GM06990 (cell line): ENCODE data around the gene HERC4.

Experiments
- DNase-seq: peaks from one replicate; pipeline ENCODE4 v3.0.0-alpha.2; 2011; ENCODE audit not compliant: insufficient read length; ENCODE audit errors: extremely low read depth
- H3K27me3 ChIP-seq: replicated peaks from 2 replicates; pipeline ENCODE4 v1.6.0; 2011; ENCODE audit warnings: low read length; ENCODE audit not compliant: control insufficient read depth, insufficient read depth
- H3K36me3 ChIP-seq: 2 replicates; pipeline ENCODE4 v1.5.1; 2011; ENCODE audit warnings: low read length; ENCODE audit not compliant: control insufficient read depth, insufficient read depth
- H3K4me3 ChIP-seq: replicated peaks from 2 replicates; pipeline ENCODE4 v1.5.1; 2011; ENCODE audit warnings: low read depth, mild to moderate bottlenecking, control low read depth, low read length
- TF ChIP-seq, protein P1 (sequence below): IDR thresholded peaks from 2 replicates; pipeline ENCODE4 v1.5.1; 2011; ENCODE audit warnings: low read length, control low read depth, mild to moderate bottlenecking, inconsistent platforms; ENCODE audit not compliant: insufficient read depth, poor library complexity, severe bottlenecking

Gene HERC4

DNA sequence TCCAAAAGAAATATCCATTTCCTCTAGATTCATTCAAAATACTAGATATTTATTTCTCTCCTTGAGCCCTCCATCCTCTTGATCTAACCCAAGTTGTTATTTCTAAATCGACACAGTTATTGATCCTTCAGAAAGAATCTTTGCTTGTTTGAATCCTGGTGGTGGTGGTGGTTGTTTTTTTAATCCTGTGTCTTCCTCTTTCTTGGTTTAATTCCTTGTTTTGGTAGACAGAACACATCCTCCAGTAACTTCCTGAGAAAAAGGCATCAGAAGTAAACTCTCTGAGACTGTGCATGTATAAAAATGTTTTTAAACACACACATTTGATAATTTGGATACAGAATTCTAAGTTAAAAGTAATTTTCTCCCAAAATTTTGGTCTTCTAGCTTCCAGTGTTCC, 140.7 kb downstream of the HERC4 start:
- no peak for DNase-seq
- Histone ChIP-seq H3K36me3 (peaks cover 3% of the 10 kb centered on the region; the same call in 1 of the 2 replicates), H3K27me3 (no peaks in the 10 kb centered on the region), H3K4me3 (no peak overlapping the region)
- TF ChIP-seq, protein P1, sequence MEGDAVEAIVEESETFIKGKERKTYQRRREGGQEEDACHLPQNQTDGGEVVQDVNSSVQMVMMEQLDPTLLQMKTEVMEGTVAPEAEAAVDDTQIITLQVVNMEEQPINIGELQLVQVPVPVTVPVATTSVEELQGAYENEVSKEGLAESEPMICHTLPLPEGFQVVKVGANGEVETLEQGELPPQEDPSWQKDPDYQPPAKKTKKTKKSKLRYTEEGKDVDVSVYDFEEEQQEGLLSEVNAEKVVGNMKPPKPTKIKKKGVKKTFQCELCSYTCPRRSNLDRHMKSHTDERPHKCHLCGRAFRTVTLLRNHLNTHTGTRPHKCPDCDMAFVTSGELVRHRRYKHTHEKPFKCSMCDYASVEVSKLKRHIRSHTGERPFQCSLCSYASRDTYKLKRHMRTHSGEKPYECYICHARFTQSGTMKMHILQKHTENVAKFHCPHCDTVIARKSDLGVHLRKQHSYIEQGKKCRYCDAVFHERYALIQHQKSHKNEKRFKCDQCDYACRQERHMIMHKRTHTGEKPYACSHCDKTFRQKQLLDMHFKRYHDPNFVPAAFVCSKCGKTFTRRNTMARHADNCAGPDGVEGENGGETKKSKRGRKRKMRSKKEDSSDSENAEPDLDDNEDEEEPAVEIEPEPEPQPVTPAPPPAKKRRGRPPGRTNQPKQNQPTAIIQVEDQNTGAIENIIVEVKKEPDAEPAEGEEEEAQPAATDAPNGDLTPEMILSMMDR: no peak

DNA sequence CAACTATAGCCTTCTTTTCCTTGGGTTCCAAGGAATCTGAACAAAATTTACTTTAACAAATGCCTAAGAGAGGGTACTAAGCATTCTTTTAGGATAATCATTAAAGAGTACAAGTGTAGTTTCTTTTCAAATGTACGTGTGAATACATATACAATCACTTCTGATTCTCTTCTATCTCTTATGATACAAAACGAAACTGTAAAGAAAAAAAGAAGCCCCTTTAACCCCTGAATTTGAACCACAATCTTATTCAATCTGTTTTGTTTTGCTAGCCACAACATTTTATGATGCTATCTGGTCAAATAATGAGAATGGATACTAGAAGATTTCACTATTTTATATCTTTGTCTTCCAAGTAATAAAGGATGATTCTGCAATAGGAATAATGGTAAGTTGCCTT, 141.9 kb downstream of the HERC4 start:
- Histone ChIP-seq H3K36me3 (peaks cover 3% of the 10 kb centered on the region; the same call in 1 of the 2 replicates), H3K4me3 (no peak overlapping the region), H3K27me3 (no peaks in the 10 kb centered on the region)
- TF ChIP-seq, protein P1: no peak
- DNase-seq: no peak

DNA sequence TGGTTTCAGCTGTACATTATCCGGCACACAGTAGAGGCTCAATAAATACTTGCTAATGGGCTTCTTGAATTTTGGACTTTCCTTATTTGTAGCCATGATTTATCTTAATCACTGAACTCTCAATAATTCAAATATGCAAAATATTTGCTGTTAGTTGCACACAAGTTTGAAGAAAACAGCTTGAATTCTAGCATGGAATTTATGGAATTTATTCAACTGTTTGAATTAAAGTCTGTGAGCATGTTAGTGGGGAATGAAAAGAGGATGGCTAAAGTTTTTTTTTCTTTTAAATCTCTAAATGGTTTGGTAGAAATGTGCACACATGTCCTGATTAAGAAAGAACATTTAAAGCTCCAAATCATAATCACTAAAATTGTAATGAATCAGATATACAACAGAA, 148.1 kb downstream of the HERC4 start:
- Histone ChIP-seq H3K27me3 (no peaks in the 10 kb centered on the region), H3K4me3 (no peak overlapping the region), H3K36me3 (no peaks in the 10 kb centered on the region; the same call in 1 of the 2 replicates)
- TF ChIP-seq, protein P1: no peak
- no peak for DNase-seq

DNA sequence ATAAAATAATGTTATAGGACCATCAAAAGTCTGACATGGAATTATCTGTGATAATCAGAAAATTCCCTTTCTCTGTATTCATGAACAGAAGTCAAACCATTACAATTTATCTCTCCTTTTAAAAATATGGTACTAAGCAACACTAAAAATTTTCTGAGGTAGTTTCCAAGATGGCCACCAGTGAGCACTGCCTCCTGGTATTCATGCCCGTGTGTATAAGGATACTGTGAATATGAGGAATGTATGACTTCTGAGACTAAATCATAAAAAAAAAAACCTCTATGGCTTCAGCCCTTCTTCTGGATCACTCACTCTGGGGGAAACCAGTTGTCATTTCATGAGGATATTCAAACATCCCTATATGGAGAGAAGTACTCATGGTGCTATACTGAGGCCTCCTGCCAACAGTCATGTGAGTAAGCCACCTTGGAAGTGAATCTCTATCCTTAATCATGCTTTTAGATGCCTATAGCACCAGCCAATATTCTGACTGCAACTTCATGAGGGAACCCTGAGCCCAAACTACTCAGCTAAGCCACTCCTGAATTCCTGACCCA, 149.6 kb downstream of the HERC4 start:
- H3K4me3 ChIP-seq: no peak overlapping the region
- no peaks in the 10 kb centered on the region for H3K27me3 ChIP-seq
- TF ChIP-seq, protein P1: no peak
- no peaks in the 10 kb centered on the region; the same call in 1 of the 2 replicates for H3K36me3 ChIP-seq
- no peak for DNase-seq

DNA sequence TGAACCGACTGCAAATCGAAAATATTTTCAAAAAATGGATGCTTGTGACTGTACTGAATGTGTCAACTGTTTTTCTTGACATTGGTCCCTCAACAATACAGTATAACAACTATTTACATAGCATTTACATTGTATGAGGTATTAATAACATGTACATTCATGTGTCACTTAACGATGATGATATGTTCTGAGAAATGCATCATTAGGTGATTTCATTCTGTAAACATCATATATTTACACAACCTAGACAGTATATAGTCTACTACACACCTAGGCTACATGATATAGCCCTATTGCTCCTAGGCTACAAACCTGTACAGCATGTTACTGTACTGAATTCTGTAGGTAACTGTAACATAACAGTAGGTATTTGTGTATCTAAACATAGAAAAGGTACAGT, 150.9 kb downstream of the HERC4 start:
- H3K4me3 ChIP-seq: no peak overlapping the region
- DNase-seq: no peak
- H3K27me3 ChIP-seq: no peaks in the 10 kb centered on the region
- TF ChIP-seq, protein P1: no peak
- no peaks in the 10 kb centered on the region; the same call in 1 of the 2 replicates for H3K36me3 ChIP-seq

DNA sequence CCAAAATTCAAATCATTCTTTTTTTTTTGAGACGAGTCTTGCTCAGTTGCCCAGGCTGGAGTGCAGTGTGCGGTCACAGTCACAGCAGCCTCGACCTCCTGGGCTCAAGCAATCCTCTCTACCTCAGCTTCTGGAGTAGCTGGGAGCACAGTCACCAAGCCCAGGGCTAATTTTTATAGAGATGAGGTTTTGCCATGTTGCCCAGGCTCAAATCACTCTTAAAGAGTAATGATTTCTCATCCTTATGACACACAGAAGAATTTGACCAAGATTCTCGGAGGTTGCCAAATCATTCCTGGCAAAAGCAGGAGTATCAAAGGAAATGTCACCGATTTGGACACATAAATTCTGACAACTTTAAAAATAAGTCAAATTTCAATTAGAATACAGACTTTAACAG, 151.5 kb downstream of the HERC4 start:
- Histone ChIP-seq H3K36me3 (no peaks in the 10 kb centered on the region; the same call in 1 of the 2 replicates), H3K4me3 (no peak overlapping the region), H3K27me3 (no peaks in the 10 kb centered on the region)
- TF ChIP-seq, protein P1: no peak
- DNase-seq: no peak
